HG03135 (cell line): ENCODE measurements around the gene FBXL13.
"Not testable (repeated sequence)": the region's sequence is repeated elsewhere in the genome, so short reads cannot be mapped to it uniquely, and the experiment has no call there.

Experiments
- ATAC-seq: cut with Tn5 transposase; IDR thresholded peaks from one replicate; pipeline ENCODE4 v1.9.1; 2021; ENCODE audit warnings: mild to moderate bottlenecking, moderate library complexity; ENCODE audit not compliant: unreplicated experiment

Gene FBXL13

DNA sequence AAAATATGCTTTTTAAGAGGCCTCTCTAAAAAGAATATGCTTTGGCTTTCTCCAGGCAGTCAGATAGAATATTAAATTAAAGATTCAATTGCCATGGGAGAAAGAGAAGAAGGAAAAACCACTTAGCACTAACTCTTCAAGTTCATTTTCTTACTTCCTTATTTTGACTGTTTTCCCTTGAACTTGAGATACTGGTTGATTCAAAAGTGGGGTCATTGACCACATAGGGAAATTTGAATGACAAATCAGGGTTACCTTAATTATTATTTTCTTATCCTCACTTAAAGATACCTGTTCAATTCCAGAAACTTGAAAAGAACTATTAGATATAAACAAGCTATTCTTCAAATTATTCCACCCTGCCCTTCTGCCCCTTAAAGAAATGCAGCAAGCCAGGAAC is 298.4 kb downstream of the FBXL13 start:
- not testable (repeated sequence) for ATAC-seq

GRCh38 chr7:102770467-102770866 is 304.1 kb downstream of the FBXL13 start:
- ATAC-seq, result not testable (repeated sequence)

GRCh38 chr7:102769657-102770192 is 304.9 kb downstream of the FBXL13 start:
- not testable (repeated sequence) for ATAC-seq

DNA sequence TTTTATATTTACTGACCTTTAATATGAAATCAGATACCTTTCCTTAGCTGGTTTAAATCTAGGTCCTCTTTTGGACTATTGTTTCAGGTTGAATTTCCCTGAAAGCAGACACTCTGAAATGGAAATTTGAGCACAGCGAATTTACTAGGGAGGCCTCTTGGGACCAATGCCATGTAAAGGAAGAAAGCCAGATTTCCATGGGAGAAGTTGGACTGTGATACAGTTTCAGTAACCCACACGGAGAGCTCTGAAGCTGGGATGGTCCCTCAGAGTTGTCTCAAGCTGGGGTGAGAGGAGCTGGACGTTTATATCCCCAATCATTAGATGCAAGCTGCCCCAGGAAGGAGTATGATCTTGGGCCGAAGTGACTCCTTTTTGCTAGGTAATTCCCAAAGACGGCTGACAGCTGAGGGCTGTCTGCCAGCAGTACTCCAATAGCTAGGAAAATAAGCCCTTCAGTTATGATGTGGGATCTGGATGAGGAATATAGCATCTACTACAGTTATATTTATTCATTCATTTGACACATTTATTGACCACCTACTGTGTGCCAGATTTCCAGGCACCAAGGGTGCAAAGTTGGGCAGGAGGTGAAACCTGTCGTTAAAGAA is 311.2 kb downstream of the FBXL13 start:
- not testable (repeated sequence) for ATAC-seq
